Upper lobe of left lung (tissue), 6 donors: ENCODE measurements around the gene SPAG8. TPM values are rescaled to one million over a fixed set of nuclear protein-coding genes. Genes with fewer than 3 reads are reported as not detected.

Experiments used
- ATAC-seq, 2 donors: fragments of 200-7000 bp; cut with Tn5 transposase; one replicate each; pipeline ENCODE4 v1.9.1; 2022; ENCODE audit warnings: mild to moderate bottlenecking in 2 of 2, moderate library complexity in 2 of 2; ENCODE audit not compliant: low FRiP score in 2 of 2
- DNase-seq, 2 donors: peaks; one replicate each; pipeline ENCODE4 v3.0.0-alpha.2; 2019 to 2020
- H3K27ac ChIP-seq, 4 donors: fragments of 200-600 bp; sonication (generic); one replicate each; pipeline ENCODE4 v1.5.1; 2016 to 2019
- H3K27me3 ChIP-seq, 4 donors: fragments of 200-600 bp; sonication (generic); one replicate each; pipeline ENCODE4 v1.5.1; 2017 to 2019
- H3K36me3 ChIP-seq, 4 donors: fragments of 200-600 bp; sonication (generic); one replicate each; pipeline ENCODE4 v1.5.1; 2016 to 2019
- H3K4me1 ChIP-seq, 4 donors: fragments of 200-600 bp; sonication (generic); one replicate each; pipeline ENCODE4 v1.5.1; 2018 to 2019
- H3K4me3 ChIP-seq, 4 donors: fragments of 200-600 bp; sonication (generic); one replicate each; pipeline ENCODE4 v1.5.1; 2017 to 2019; ENCODE audit warnings: mild to moderate bottlenecking in 2 of 4, moderate library complexity in 1 of 4
- H3K9me3 ChIP-seq, 4 donors: fragments of 200-600 bp; sonication (generic); one replicate each; pipeline ENCODE4 v1.5.1; 2018 to 2019
- EP300 ChIP-seq, 4 donors: sonication (generic); formaldehyde crosslinking; IDR thresholded peaks; one replicate each; pipeline ENCODE4 v1.5.1; 2017; ENCODE audit warnings: antibody characterized with exemption in 4 of 4, control low read depth in 2 of 4
- POLR2A ChIP-seq, 4 donors: fragments of 450-650 bp; IDR thresholded peaks; one replicate each; pipeline ENCODE4 v1.5.1; 2016 to 2017; ENCODE audit warnings: antibody characterized with exemption in 4 of 4, mild to moderate bottlenecking in 2 of 4
- POLR2AphosphoS5 ChIP-seq, 2 donors: sonication (generic); formaldehyde crosslinking; IDR thresholded peaks; one replicate each; pipeline ENCODE4 v1.5.1; 2017; ENCODE audit warnings: antibody characterized with exemption in 2 of 2
- WGBS, 2 donors: methylation state at CpG; one replicate each; pipeline ENCODE4 v1.1.5; 2017 to 2018; 5-methylcytosine and 5-hydroxymethylcytosine counted together
- total RNA-seq, 6 donors: library from RNA; depleted of rRNA in 4 of 6; stranded (reverse); fragments of >200 nt in 4 of 6; gene quantifications; one replicate each; pipeline versions ENCODE4 v1.1.0 to v1.2.1, GENCODE V29; 2016 to 2021
- TF ChIP-seq, protein P1 (sequence below), 6 experiments: fragments of 450-650 bp in 4 of 6; fragments of 200-600 bp in 2 of 6; sonication (generic) in 2 of 6; IDR thresholded peaks; one replicate each; pipeline ENCODE4 v1.5.1; 2016 to 2019; ENCODE audit warnings: antibody characterized with exemption in 6 of 6
- donor health status: DM: no; HTN: no; CAD: no; lungs with moderate emphysema.
- donor health status: DM: no; HTN: yes; CAD: no; lungs with severe emphysema.

The SPAG8 gene
- total RNA-seq, 6 donors from 2014 or later: 2.5 to 43.0 (median 13.3) TPM

GRCh38 chr9:35810122-35810521, 1.9 kb downstream of the SPAG8 start:
- Histone ChIP-seq H3K27ac (no peak overlapping the region), H3K9me3 (no peaks in the 10 kb centered on the region), H3K4me1 (peaks cover 29 to 36% (median 34%) of the 10 kb centered on the region in 4 donors), H3K4me3 (no peak overlapping the region), H3K27me3 (no peaks in the 10 kb centered on the region), H3K36me3 (peaks cover 0 to 44% (median 23%) of the 10 kb centered on the region in 4 donors)
- no peak for TF ChIP-seq POLR2AphosphoS5 (IDR thresholded peaks at IDR 0.05)
- no peak for TF ChIP-seq EP300 (IDR thresholded peaks at IDR 0.05)
- no peak for TF ChIP-seq POLR2A (IDR thresholded peaks at IDR 0.05)
- TF ChIP-seq, protein P1, sequence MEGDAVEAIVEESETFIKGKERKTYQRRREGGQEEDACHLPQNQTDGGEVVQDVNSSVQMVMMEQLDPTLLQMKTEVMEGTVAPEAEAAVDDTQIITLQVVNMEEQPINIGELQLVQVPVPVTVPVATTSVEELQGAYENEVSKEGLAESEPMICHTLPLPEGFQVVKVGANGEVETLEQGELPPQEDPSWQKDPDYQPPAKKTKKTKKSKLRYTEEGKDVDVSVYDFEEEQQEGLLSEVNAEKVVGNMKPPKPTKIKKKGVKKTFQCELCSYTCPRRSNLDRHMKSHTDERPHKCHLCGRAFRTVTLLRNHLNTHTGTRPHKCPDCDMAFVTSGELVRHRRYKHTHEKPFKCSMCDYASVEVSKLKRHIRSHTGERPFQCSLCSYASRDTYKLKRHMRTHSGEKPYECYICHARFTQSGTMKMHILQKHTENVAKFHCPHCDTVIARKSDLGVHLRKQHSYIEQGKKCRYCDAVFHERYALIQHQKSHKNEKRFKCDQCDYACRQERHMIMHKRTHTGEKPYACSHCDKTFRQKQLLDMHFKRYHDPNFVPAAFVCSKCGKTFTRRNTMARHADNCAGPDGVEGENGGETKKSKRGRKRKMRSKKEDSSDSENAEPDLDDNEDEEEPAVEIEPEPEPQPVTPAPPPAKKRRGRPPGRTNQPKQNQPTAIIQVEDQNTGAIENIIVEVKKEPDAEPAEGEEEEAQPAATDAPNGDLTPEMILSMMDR (IDR thresholded peaks at IDR 0.05): no peak
- whole genome bisulfite sequencing, 2 donors: 92% methylated on average over 2 to 7 of the region's 7 CpGs
- ATAC-seq (no peak), DNase-seq (no peak)

GRCh38 chr9:35808433-35808832, 3.6 kb downstream of the SPAG8 start:
- DNase-seq (no peak), ATAC-seq (no peak)
- H3K4me3 ChIP-seq: no peak overlapping the region
- H3K27ac ChIP-seq: no peak overlapping the region
- peaks cover 21 to 24% (median 23%) of the 10 kb centered on the region in 4 donors for H3K4me1 ChIP-seq
- 92 to 93% methylated on average over 9 of the region's 9 CpGs for WGBS, 2 donors
- peaks cover 0 to 52% (median 24%) of the 10 kb centered on the region in 4 donors for H3K36me3 ChIP-seq
- H3K27me3 ChIP-seq: no peaks in the 10 kb centered on the region
- TF ChIP-seq POLR2A (IDR thresholded peaks at IDR 0.05) (no peak), POLR2AphosphoS5 (IDR thresholded peaks at IDR 0.05) (no peak), EP300 (IDR thresholded peaks at IDR 0.05) (no peak)
- TF ChIP-seq, protein P1 (IDR thresholded peaks at IDR 0.05): no peak
- H3K9me3 ChIP-seq: no peaks in the 10 kb centered on the region

DNA sequence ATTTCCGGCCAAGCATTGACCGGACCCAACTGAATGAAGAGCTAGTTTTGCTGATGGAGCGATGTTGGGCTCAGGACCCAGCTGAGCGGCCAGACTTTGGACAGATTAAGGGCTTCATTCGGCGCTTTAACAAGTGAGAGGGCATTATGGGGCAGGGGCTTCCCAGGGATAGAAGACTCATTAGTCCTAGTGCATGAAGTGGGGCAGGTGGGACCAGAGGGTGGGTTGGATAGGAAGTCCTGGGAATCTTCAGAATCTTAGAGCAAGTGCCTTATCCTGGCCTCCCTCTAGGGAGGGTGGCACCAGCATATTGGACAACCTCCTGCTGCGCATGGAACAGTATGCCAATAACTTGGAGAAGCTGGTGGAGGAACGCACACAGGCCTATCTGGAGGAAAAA, 6.0 kb downstream of the SPAG8 start:
- H3K9me3 ChIP-seq: no peaks in the 10 kb centered on the region
- H3K4me1 ChIP-seq: peaks cover under 1 to 4% (median 2%) of the 10 kb centered on the region in 4 donors
- H3K27ac ChIP-seq: no peak overlapping the region
- H3K36me3 ChIP-seq: peaks cover 0 to 68% (median 38%) of the 10 kb centered on the region in 4 donors
- DNase-seq (no peak), ATAC-seq (no peak)
- no peak overlapping the region for H3K4me3 ChIP-seq
- TF ChIP-seq POLR2A (IDR thresholded peaks at IDR 0.05): no peak
- no peak for TF ChIP-seq EP300 (IDR thresholded peaks at IDR 0.05)
- no peak for TF ChIP-seq POLR2AphosphoS5 (IDR thresholded peaks at IDR 0.05)
- TF ChIP-seq, protein P1 (IDR thresholded peaks at IDR 0.05): no peak
- no peaks in the 10 kb centered on the region for H3K27me3 ChIP-seq
- 97 to 98% methylated on average over 8 of the region's 8 CpGs for WGBS, 2 donors

DNA sequence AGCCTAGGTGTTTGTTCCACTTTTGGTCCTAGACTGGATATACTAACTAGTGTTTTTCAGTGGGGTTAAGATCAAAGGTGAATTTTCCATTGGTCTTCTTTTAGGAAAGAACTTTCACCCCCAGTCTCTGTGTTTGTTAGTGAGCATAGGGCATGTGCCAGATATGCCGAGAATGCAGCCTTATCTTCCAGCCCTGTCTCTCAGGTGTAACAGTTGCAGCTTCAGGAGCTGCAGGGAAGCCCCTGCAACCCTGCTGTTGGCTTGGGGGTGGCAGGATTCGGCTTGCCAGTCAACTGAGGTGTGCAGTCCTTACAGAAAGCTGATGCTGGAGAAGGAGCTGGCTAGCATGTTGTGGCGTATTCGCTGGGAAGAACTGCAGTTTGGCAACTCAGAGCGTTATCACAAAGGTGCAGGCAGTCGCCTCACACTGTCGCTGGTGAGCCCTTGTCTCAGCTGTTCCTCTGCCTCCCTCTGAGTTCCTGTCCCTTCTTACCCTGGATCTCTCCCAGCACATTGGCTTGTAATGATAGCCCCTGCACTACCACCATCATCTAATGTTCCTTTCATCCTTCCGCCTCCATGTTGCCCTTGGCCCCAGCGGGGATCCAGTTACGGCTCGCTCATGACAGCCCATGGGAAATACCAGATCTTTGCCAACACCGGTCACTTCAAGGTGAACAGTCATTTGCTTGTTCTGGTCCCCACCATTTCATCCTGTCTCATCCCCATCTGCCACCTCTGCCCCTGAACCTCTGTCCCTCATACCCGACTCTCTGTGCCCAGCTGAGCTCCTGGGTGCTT, 10.5 kb downstream of the SPAG8 start:
- Histone ChIP-seq H3K4me1 (peaks cover 0 to 2% (median 0%) of the 10 kb centered on the region in 4 donors), H3K27me3 (no peaks in the 10 kb centered on the region), H3K36me3 (peaks cover 0 to 45% (median 29%) of the 10 kb centered on the region in 4 donors), H3K27ac (no peak overlapping the region), H3K4me3 (no peak overlapping the region), H3K9me3 (no peaks in the 10 kb centered on the region)
- ATAC-seq (no peak), DNase-seq (no peak)
- TF ChIP-seq POLR2AphosphoS5 (IDR thresholded peaks at IDR 0.05) (no peak), POLR2A (IDR thresholded peaks at IDR 0.05) (no peak), EP300 (IDR thresholded peaks at IDR 0.05) (no peak)
- TF ChIP-seq, protein P1 (IDR thresholded peaks at IDR 0.05): no peak
- WGBS, 2 donors: 92 to 95% methylated on average over 13 of the region's 13 CpGs
